HCT116 (cell line): Measurements from ENCODE around the gene ADAR. TPM values are rescaled to one million over a fixed set of nuclear protein-coding genes. Genes with fewer than 3 reads are reported as not detected.

Source experiments
- ELF1 ChIP-seq: IDR thresholded peaks from 2 replicates; pipeline ENCODE4 v1.6.1; 2012; ENCODE audit warnings: low read depth, borderline replicate concordance
- RAD21 ChIP-seq: IDR thresholded peaks from 2 replicates; pipeline ENCODE4 v1.6.1; 2012; ENCODE audit warnings: low read depth, mild to moderate bottlenecking
- REST ChIP-seq: IDR thresholded peaks from 2 replicates; pipeline ENCODE4 v1.6.1; 2012; ENCODE audit warnings: low read depth
- SP1 ChIP-seq: IDR thresholded peaks from 2 replicates; pipeline ENCODE4 v1.6.1; 2012; ENCODE audit warnings: low read depth
- YY1 ChIP-seq: IDR thresholded peaks from 2 replicates; pipeline ENCODE4 v1.6.1; 2011; ENCODE audit warnings: low read length, low read depth, moderate library complexity, mild to moderate bottlenecking; ENCODE audit not compliant: insufficient replicate concordance; ENCODE audit errors: extremely low read depth
- ZBTB33 ChIP-seq: IDR thresholded peaks from 2 replicates; pipeline ENCODE4 v1.6.1; 2011; ENCODE audit warnings: mild to moderate bottlenecking, low read length, moderate library complexity; ENCODE audit not compliant: insufficient replicate concordance; ENCODE audit errors: extremely low read depth
- ZFX ChIP-seq: fragments of 450-650 bp; IDR thresholded peaks from 2 replicates; pipeline ENCODE4 v1.6.1; 2017
- ZNF274 ChIP-seq: fragments of 200-500 bp; sonication (Bioruptor generic); IDR thresholded peaks from 2 replicates; pipeline ENCODE4 v1.6.1; 2014; ENCODE audit warnings: mild to moderate bottlenecking, low read depth, low read length, inconsistent platforms
- total RNA-seq: library from RNA; stranded (reverse); gene quantifications from one replicate; pipeline ENCODE4 v1.2.1, GENCODE V29; 2021; ENCODE audit not compliant: unreplicated experiment

The ADAR gene
- total RNA-seq, 1 experiment from 2014 or later, result 169 TPM

GRCh38 chr1:154627257-154628120 is 19.5 kb upstream of the ADAR start (continued):
- TF ChIP-seq ZBTB33 (peak; percentile 12), REST (no peak), ELF1 (no peak; the same call in 1 of the 2 replicates), ZFX (peak; percentile 60), YY1 (peak; percentile 49), RAD21 (no peak), ZNF274 (no peak), SP1 (no peak)
